D721Med (cell line): ENCODE data around the gene LCE1D.

ENCODE experiments used
- DNase-seq: peaks from one replicate; pipeline ENCODE4 v3.0.0; 2011; ENCODE audit warnings: low spot score; ENCODE audit not compliant: insufficient read length
- FAIRE-seq: peaks from 2 replicates; lab custom pipeline; 2011; peaks lifted over from hg19 to GRCh38; lab: Jason Lieb, UNC
- TF ChIP-seq, protein P1 (sequence below): IDR thresholded peaks from 2 replicates; pipeline ENCODE4 v1.5.1; 2012; ENCODE audit warnings: mild to moderate bottlenecking, control low read depth; ENCODE audit not compliant: insufficient read depth; ENCODE audit errors: missing control alignments

Gene LCE1D

DNA sequence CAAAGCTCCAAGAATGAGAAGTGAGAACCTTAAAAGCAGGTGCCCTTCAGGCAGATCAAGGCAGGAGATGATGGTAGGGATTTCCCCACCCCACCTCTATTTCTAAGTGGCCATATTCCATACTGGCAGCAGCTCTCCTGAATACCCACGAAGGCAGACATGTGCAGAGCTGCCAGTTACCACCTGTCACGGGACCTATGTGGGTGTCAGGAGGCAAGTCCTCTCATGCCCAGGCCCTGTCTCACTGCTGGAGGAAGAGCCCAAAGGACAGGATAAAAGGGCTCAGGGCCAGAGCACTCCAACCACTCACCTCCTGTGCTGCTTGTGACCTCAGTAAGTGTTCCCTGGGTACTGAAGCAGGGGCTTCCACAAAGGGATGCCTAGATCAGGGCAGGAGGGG, 14.5 kb downstream of the LCE1D start:
- FAIRE-seq (no peak), DNase-seq (no peak)
- TF ChIP-seq, protein P1, sequence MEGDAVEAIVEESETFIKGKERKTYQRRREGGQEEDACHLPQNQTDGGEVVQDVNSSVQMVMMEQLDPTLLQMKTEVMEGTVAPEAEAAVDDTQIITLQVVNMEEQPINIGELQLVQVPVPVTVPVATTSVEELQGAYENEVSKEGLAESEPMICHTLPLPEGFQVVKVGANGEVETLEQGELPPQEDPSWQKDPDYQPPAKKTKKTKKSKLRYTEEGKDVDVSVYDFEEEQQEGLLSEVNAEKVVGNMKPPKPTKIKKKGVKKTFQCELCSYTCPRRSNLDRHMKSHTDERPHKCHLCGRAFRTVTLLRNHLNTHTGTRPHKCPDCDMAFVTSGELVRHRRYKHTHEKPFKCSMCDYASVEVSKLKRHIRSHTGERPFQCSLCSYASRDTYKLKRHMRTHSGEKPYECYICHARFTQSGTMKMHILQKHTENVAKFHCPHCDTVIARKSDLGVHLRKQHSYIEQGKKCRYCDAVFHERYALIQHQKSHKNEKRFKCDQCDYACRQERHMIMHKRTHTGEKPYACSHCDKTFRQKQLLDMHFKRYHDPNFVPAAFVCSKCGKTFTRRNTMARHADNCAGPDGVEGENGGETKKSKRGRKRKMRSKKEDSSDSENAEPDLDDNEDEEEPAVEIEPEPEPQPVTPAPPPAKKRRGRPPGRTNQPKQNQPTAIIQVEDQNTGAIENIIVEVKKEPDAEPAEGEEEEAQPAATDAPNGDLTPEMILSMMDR, result no peak

- no peak for FAIRE-seq
- TF ChIP-seq, protein P1, result no peak
- no peak for DNase-seq
Measured at GRCh38 chr1:152811671-152812070, 15.2 kb downstream of the LCE1D start, which contains the start of gene LCE1B. Gene LCE1B (plus strand): TSS chr1:152811971. CDS start chr1:152812447, 476 bp downstream.

GRCh38 chr1:152817309-152817708, 20.8 kb downstream of the LCE1D start:
- TF ChIP-seq, protein P1, result no peak
- no peak for DNase-seq
- no peak for FAIRE-seq

DNA sequence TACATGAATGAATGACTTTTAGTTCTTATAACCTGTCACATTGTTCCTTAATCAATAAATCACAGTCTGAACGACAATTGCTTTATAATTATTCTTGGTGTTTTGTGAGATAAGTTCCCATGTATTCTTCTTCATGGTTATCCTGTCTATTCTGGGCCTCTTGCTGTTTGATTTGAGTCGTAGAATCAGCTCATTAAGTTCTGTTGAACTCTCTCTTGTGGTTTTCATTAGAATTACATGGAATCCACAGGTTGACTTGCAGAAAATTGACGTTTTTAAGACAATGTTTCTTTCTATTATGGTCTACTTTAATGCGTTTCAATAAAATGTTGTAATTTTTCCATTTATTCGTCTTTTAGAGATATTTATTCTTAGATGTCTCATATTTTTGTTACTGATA, 26.8 kb downstream of the LCE1D start:
- FAIRE-seq (no peak), DNase-seq (no peak)
- TF ChIP-seq, protein P1, result no peak

DNA sequence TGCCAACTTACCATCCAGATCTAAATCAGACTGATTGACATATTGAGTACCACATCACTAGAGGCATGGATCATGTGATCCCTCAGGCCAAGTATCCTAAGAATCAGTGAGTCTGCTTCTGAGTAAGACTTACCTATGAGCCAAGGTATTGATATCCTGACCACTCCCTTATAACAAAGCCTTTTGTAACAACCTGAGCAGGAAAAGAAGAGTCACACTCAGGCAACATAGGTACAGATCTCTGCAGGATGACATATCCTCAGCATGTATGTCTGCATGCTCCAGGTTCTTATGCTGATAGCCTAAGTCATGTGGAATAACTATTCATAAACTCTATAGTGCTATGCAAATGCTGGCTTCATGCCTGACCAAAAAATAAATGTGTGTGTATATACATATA, 28.4 kb downstream of the LCE1D start:
- FAIRE-seq (no peak), DNase-seq (no peak)
- TF ChIP-seq, protein P1, result no peak

DNA sequence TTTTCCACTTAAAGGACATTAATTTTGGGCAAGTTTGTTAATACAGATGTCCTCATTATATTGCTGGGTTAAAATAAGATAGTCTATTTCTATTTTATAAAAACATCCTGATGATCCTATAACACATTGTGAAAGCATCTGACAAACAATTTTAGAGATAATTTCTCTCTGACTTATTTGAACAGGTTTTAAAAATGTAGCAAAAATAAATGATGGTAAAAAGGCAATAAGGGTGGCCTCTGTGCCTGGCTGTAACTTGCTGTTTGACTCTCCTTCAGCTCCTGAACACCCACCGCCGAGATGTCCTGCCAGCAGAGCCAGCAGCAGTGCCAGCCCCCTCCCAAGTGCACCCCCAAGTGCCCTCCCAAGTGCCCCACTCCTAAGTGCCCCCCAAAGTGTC, 30.7 kb downstream of the LCE1D start, which contains the start of gene LCE1A:
Gene LCE1A, plus strand, starts transcription at position 301 of the 400 bp plus-strand sequence. Its CDS starts 0 bp downstream, at position 301.
- no peak for FAIRE-seq
- DNase-seq, result no peak
- TF ChIP-seq, protein P1, result no peak

GRCh38 chr1:152836870-152837269, 40.3 kb downstream of the LCE1D start:
- TF ChIP-seq, protein P1, result no peak
- no peak for FAIRE-seq
- no peak for DNase-seq
